ENCODE measurements around the gene DSG4.

DSG4 gene

DNA sequence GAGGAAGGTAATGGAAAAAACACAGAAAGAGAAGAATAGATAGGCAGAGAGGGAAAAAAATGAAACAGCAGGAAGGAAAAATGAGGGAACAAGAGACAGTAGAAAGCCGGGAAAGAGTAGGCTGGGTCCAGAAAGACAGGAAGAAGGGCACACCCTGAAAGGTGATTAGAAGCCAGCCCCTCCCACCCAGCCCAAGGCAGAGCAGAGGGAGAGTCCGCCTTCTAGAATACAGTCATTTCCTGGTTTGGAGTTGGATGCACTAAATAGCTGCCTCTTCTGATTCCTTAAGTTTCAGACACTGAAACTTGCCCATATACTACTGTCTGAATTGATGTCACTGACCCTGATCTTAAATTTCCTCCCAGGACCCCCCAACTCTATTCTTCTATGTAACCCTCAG is 53.0 kb downstream of the DSG4 start:
- H3K4me2 ChIP-seq (ENCODE audit: low read length, poor library complexity, severe bottlenecking) = no peak overlapping the region
- H3K23ac ChIP-seq (ENCODE audit: low read length in 2 of 2) = no peak overlapping the region
- H3K9me3 ChIP-seq (ENCODE audit: control insufficient read depth, low read length) = no peaks in the 10 kb centered on the region
- no peak overlapping the region for H3K18ac ChIP-seq (ENCODE audit: low read depth in 1 of 2, low read length in 2 of 2)
- no peak overlapping the region for H2BK120ac ChIP-seq (ENCODE audit: low read depth, low read length)
- no peak overlapping the region for H3K14ac ChIP-seq (ENCODE audit: low read length in 2 of 2)
- peaks cover 1% of the 10 kb centered on the region for H3K4me1 ChIP-seq (ENCODE audit: control insufficient read depth, insufficient read depth, low read depth, low read length)
- no peak overlapping the region for H2AK5ac ChIP-seq (ENCODE audit: low read length, severe bottlenecking)
- 58% methylated on average over 2 of the region's 2 CpGs for WGBS
- no peaks in the 10 kb centered on the region for H3K79me1 ChIP-seq (replicated peaks; ENCODE audit: low read length, poor library complexity, severe bottlenecking)
- H3K27me3 ChIP-seq (ENCODE audit: control insufficient read depth in 1 of 2, insufficient read depth in 1 of 2, low read length in 2 of 2) = no peaks in the 10 kb centered on the region
- H3K4ac ChIP-seq (ENCODE audit: low read depth in 1 of 2, low read length in 2 of 2) = no peak overlapping the region
- H3K36me3 ChIP-seq (ENCODE audit: control insufficient read depth in 1 of 2, insufficient read depth in 2 of 2, low read depth in 1 of 2, low read length in 2 of 2) = no peaks in the 10 kb centered on the region
- H3K9ac ChIP-seq (ENCODE audit: low read length) = no peak overlapping the region
- no peak overlapping the region for H2BK12ac ChIP-seq (ENCODE audit: low read length in 2 of 2)
- no peak overlapping the region for H3K4me3 ChIP-seq (ENCODE audit: insufficient read depth in 1 of 2, low read depth in 1 of 2, low read length in 2 of 2)
- no peak overlapping the region for H2AFZ ChIP-seq (ENCODE audit: low read depth, low read length)
- no peak overlapping the region for H4K8ac ChIP-seq (ENCODE audit: low read length)
- no peak for DNase-seq
- no peak overlapping the region for H2BK15ac ChIP-seq (ENCODE audit: low read depth, poor library complexity, severe bottlenecking)
- no peak overlapping the region for H2BK5ac ChIP-seq (ENCODE audit: low read depth, low read length, poor library complexity, severe bottlenecking)
- H3K27ac ChIP-seq (ENCODE audit: low read length, poor library complexity, severe bottlenecking) = no peak overlapping the region
- no peak overlapping the region for H4K91ac ChIP-seq (ENCODE audit: low read length)

DNA sequence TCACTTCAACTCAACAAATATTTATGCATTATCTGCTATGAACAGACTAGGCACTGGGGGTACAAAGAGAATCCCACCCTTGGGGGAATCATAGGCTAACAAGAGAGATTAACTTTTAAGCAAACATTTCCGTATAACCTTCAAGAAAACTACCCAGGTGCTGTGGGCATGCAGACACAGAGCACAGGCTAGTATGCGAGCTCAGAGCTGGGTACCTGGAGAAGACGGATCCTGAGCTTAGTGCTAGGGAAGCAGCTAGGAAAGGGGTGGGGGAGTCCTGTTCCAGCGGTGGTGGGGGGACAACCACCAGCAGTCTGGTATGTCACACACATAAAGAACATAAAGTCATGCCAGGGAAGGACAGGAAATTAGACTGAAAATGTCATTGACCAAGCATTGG is 53.5 kb downstream of the DSG4 start:
- no peak overlapping the region for H3K23ac ChIP-seq (ENCODE audit: low read length in 2 of 2)
- H3K27me3 ChIP-seq (ENCODE audit: control insufficient read depth in 1 of 2, insufficient read depth in 1 of 2, low read length in 2 of 2) = no peaks in the 10 kb centered on the region
- no peak overlapping the region for H3K14ac ChIP-seq (ENCODE audit: low read length in 2 of 2)
- H2AFZ ChIP-seq (ENCODE audit: low read depth, low read length) = no peak overlapping the region
- no peak for DNase-seq
- H2BK120ac ChIP-seq (ENCODE audit: low read depth, low read length) = no peak overlapping the region
- H3K9me3 ChIP-seq (ENCODE audit: control insufficient read depth, low read length) = no peaks in the 10 kb centered on the region
- no peak overlapping the region for H3K4me2 ChIP-seq (ENCODE audit: low read length, poor library complexity, severe bottlenecking)
- H3K4me3 ChIP-seq (ENCODE audit: insufficient read depth in 1 of 2, low read depth in 1 of 2, low read length in 2 of 2) = no peak overlapping the region
- peak overlapping the region in 1 of 2 experiments; percentile 54 for H2BK12ac ChIP-seq (ENCODE audit: low read length in 2 of 2)
- H3K27ac ChIP-seq (ENCODE audit: low read length, poor library complexity, severe bottlenecking) = no peak overlapping the region
- H4K91ac ChIP-seq (ENCODE audit: low read length) = no peak overlapping the region
- H2AK5ac ChIP-seq (ENCODE audit: low read length, severe bottlenecking) = no peak overlapping the region
- H3K79me1 ChIP-seq (replicated peaks; ENCODE audit: low read length, poor library complexity, severe bottlenecking) = no peaks in the 10 kb centered on the region
- H3K36me3 ChIP-seq (ENCODE audit: control insufficient read depth in 1 of 2, insufficient read depth in 2 of 2, low read depth in 1 of 2, low read length in 2 of 2) = no peaks in the 10 kb centered on the region
- no peak overlapping the region for H2BK5ac ChIP-seq (ENCODE audit: low read depth, low read length, poor library complexity, severe bottlenecking)
- H3K9ac ChIP-seq (ENCODE audit: low read length) = no peak overlapping the region
- H3K18ac ChIP-seq (ENCODE audit: low read depth in 1 of 2, low read length in 2 of 2) = no peak overlapping the region
- H3K4ac ChIP-seq (ENCODE audit: low read depth in 1 of 2, low read length in 2 of 2) = no peak overlapping the region
- peaks cover 1% of the 10 kb centered on the region for H3K4me1 ChIP-seq (ENCODE audit: control insufficient read depth, insufficient read depth, low read depth, low read length)
- H4K8ac ChIP-seq (ENCODE audit: low read length) = no peak overlapping the region
- no peak overlapping the region for H2BK15ac ChIP-seq (ENCODE audit: low read depth, poor library complexity, severe bottlenecking)
- 95% methylated on average over 3 of the region's 4 CpGs for WGBS

DNA sequence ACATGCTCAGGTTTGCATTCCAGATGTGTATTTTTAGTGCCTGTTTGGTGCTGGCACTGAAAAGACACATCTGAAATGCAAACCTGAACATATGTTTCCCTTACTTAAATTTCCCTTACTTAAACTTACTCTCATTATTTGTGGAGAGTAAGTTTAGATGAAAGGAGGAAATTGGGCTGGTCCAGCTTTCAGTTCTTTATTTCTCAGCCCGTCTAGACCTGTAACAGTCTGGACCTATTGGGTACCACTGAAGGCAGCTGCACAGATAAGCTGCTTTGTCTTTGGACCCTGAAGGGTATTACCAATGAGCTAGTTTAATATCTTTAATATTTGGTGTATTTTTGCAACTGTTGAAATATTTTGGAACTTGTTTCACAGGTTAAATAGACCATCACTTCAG is 54.0 kb downstream of the DSG4 start:
- Histone ChIP-seq H2BK120ac (ENCODE audit: low read depth, low read length) (no peak overlapping the region), H3K9ac (ENCODE audit: low read length) (no peak overlapping the region), H3K79me1 (replicated peaks; ENCODE audit: low read length, poor library complexity, severe bottlenecking) (no peaks in the 10 kb centered on the region), H2BK15ac (ENCODE audit: low read depth, poor library complexity, severe bottlenecking) (no peak overlapping the region), H3K9me3 (ENCODE audit: control insufficient read depth, low read length) (no peaks in the 10 kb centered on the region), H3K36me3 (ENCODE audit: control insufficient read depth in 1 of 2, insufficient read depth in 2 of 2, low read depth in 1 of 2, low read length in 2 of 2) (no peaks in the 10 kb centered on the region), H2AK5ac (ENCODE audit: low read length, severe bottlenecking) (no peak overlapping the region), H3K23ac (ENCODE audit: low read length in 2 of 2) (no peak overlapping the region), H3K4me1 (ENCODE audit: control insufficient read depth, insufficient read depth, low read depth, low read length) (peaks cover 1% of the 10 kb centered on the region), H2AFZ (ENCODE audit: low read depth, low read length) (no peak overlapping the region), H3K18ac (ENCODE audit: low read depth in 1 of 2, low read length in 2 of 2) (no peak overlapping the region), H2BK5ac (ENCODE audit: low read depth, low read length, poor library complexity, severe bottlenecking) (no peak overlapping the region), H4K91ac (ENCODE audit: low read length) (no peak overlapping the region), H3K4ac (ENCODE audit: low read depth in 1 of 2, low read length in 2 of 2) (no peak overlapping the region), H3K4me3 (ENCODE audit: insufficient read depth in 1 of 2, low read depth in 1 of 2, low read length in 2 of 2) (no peak overlapping the region), H3K27me3 (ENCODE audit: control insufficient read depth in 1 of 2, insufficient read depth in 1 of 2, low read length in 2 of 2) (no peaks in the 10 kb centered on the region), H3K4me2 (ENCODE audit: low read length, poor library complexity, severe bottlenecking) (no peak overlapping the region), H4K8ac (ENCODE audit: low read length) (no peak overlapping the region), H3K27ac (ENCODE audit: low read length, poor library complexity, severe bottlenecking) (no peak overlapping the region), H3K14ac (ENCODE audit: low read length in 2 of 2) (no peak overlapping the region), H2BK12ac (ENCODE audit: low read length in 2 of 2) (no peak overlapping the region)
- WGBS = 100% methylated on average over 1 of the region's 1 CpG
- no peak for DNase-seq

DNA sequence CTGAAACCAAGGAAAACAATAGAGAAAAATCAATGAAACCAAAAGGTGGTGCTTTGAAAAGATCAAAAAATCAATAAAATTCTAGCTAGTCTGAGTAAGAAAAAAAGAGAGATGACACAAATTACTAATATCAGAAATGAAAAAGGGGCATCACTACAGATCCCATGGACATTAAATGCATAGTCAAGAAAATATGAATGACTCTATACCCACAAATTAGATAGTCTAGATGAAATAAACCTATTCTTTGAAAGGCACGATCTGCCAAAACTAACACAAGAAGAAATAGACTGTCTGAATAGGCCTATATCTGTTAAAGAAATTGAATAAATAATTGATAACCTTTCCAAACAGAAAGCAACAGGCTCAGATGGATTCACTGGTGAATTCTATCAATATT is 55.7 kb downstream of the DSG4 start:
- DNase-seq = no peak
- no peak overlapping the region for H4K8ac ChIP-seq (ENCODE audit: low read length)
- no peak overlapping the region for H2BK120ac ChIP-seq (ENCODE audit: low read depth, low read length)
- no peaks in the 10 kb centered on the region for H3K27me3 ChIP-seq (ENCODE audit: control insufficient read depth in 1 of 2, insufficient read depth in 1 of 2, low read length in 2 of 2)
- H3K4me3 ChIP-seq (ENCODE audit: insufficient read depth in 1 of 2, low read depth in 1 of 2, low read length in 2 of 2) = no peak overlapping the region
- H3K4me2 ChIP-seq (ENCODE audit: low read length, poor library complexity, severe bottlenecking) = no peak overlapping the region
- no peaks in the 10 kb centered on the region for H3K79me1 ChIP-seq (replicated peaks; ENCODE audit: low read length, poor library complexity, severe bottlenecking)
- peaks cover 1% of the 10 kb centered on the region for H3K4me1 ChIP-seq (ENCODE audit: control insufficient read depth, insufficient read depth, low read depth, low read length)
- H3K4ac ChIP-seq (ENCODE audit: low read depth in 1 of 2, low read length in 2 of 2) = no peak overlapping the region
- no peak overlapping the region for H3K9ac ChIP-seq (ENCODE audit: low read length)
- no peak overlapping the region for H2BK15ac ChIP-seq (ENCODE audit: low read depth, poor library complexity, severe bottlenecking)
- no peak overlapping the region for H3K27ac ChIP-seq (ENCODE audit: low read length, poor library complexity, severe bottlenecking)
- H2AFZ ChIP-seq (ENCODE audit: low read depth, low read length) = no peak overlapping the region
- H3K36me3 ChIP-seq (ENCODE audit: control insufficient read depth in 1 of 2, insufficient read depth in 2 of 2, low read depth in 1 of 2, low read length in 2 of 2) = no peaks in the 10 kb centered on the region
- H4K91ac ChIP-seq (ENCODE audit: low read length) = no peak overlapping the region
- no peak overlapping the region for H3K23ac ChIP-seq (ENCODE audit: low read length in 2 of 2)
- no peak overlapping the region for H2BK5ac ChIP-seq (ENCODE audit: low read depth, low read length, poor library complexity, severe bottlenecking)
- no peak overlapping the region for H2AK5ac ChIP-seq (ENCODE audit: low read length, severe bottlenecking)
- no CpG with 5 or more reads among the region's 1 CpG for WGBS
- H3K14ac ChIP-seq (ENCODE audit: low read length in 2 of 2) = no peak overlapping the region
- H2BK12ac ChIP-seq (ENCODE audit: low read length in 2 of 2) = no peak overlapping the region
- no peak overlapping the region for H3K18ac ChIP-seq (ENCODE audit: low read depth in 1 of 2, low read length in 2 of 2)
- H3K9me3 ChIP-seq (ENCODE audit: control insufficient read depth, low read length) = no peaks in the 10 kb centered on the region
